ENCODE results near the gene CLCN6.

GRCh38 chr1:11851180-11851579 is 45.2 kb downstream of the CLCN6 start:
- no peak for TF ChIP-seq CTCF (IDR thresholded peaks at IDR 0.05; ENCODE audit: low read depth, low read length)
- TF ChIP-seq EZH2phosphoT487 (IDR thresholded peaks at IDR 0.05; ENCODE audit: low read depth) = no peak
